Measurements from ENCODE around the gene KIFAP3. TPM values are rescaled to one million over a fixed set of nuclear protein-coding genes. Genes with fewer than 3 reads are reported as not detected.

Gene KIFAP3
- total RNA-seq, 1 experiment from 2014 or later = 3.8 TPM

DNA sequence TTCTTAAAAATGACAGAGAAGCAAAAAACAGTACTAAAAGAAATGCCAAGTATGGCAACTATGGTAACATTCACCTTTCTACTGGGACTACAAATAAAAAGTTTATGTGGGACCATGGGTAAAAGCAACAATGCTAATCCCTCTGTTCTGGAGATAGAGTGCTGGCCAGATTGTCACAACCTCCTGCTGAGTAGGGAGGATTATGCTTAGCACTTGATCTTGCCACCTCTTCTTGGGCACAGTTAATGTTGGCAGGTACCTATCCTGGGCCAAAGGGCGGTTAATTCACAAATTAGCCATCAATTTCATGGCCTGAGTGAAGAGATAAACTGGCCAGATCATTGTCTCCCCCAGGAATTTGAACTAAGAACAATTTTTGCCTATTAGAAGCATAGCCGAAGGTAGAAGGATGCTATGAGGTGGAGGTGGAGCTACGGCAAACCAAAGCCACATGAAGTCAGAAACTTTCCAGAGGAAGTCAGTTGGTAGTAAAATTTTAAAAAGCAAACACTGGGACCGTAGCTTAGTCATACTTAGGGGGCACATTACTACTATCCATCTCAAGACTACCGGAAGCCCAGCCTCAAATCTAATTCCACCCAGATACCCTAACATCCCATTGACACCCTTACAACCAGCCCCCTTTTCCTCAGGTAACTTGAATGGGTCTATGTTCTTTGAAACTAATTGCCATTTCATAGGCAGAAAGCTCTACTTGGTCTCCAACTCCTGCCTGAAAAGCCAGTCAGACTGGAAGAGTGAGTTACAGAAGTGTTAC is 183.5 kb downstream of the KIFAP3 start:
- WGBS (ENCODE audit: extremely low coverage, insufficient read length, low lambda C conversion rate) = no CpG with 5 or more reads among the region's 5 CpGs
- no peak overlapping the region for H3K56ac ChIP-seq (ENCODE audit: insufficient read length, low read depth, low read length)
- H4K5ac ChIP-seq (ENCODE audit: insufficient read length, low read depth, low read length) = no peak overlapping the region
- no peak overlapping the region for H2AFZ ChIP-seq (ENCODE audit: low read length)
- H3K27ac Mint-ChIP-seq = peak overlapping the region in 2 of 3 experiments; percentile 8 to 45; a peak in 2 of 7 replicates
- H4K8ac ChIP-seq (replicated peaks; ENCODE audit: insufficient read length, low read depth, low read length) = no peak overlapping the region
- no peak overlapping the region for H3K9ac ChIP-seq (ENCODE audit: extremely low read depth, insufficient read length, low read length)
- H3K9me3 ChIP-seq (ENCODE audit: control insufficient read depth, low read depth, low read length) = no peaks in the 10 kb centered on the region
- no peaks in the 10 kb centered on the region for H3K9me3 Mint-ChIP-seq
- no peak overlapping the region for H2BK12ac ChIP-seq (ENCODE audit: insufficient read length, low read depth, low read length)
- no peak overlapping the region for H2BK20ac ChIP-seq (ENCODE audit: low read depth, low read length, poor library complexity, severe bottlenecking)
- no peak overlapping the region for H2BK15ac ChIP-seq (ENCODE audit: low read depth, low read length)
- H3K14ac ChIP-seq (ENCODE audit: insufficient read depth, low read length) = no peak overlapping the region
- H4K20me1 ChIP-seq (ENCODE audit: control insufficient read depth, insufficient read depth, insufficient read length) = no peaks in the 10 kb centered on the region
- DNase-seq = no peak
- H3K23ac ChIP-seq (ENCODE audit: insufficient read length, low read depth, low read length) = no peak overlapping the region
- H3K4me2 ChIP-seq (ENCODE audit: insufficient read depth, insufficient read length, low read length) = no peak overlapping the region
- H3K27me3 Mint-ChIP-seq (ENCODE audit: low read depth) = no peaks in the 10 kb centered on the region
- H3K79me1 ChIP-seq (ENCODE audit: insufficient read depth, low read depth, low read length, poor library complexity, severe bottlenecking) = no peaks in the 10 kb centered on the region
- H2BK5ac ChIP-seq (ENCODE audit: insufficient read length, low read length) = no peak overlapping the region
- no peak overlapping the region for H4K91ac ChIP-seq (ENCODE audit: insufficient read length, low read depth, low read length)
- no peak overlapping the region for H2BK120ac ChIP-seq (ENCODE audit: low read depth, low read length, poor library complexity, severe bottlenecking)
- no peak overlapping the region for H3T11ph ChIP-seq (ENCODE audit: low read length)
- H3K4me3 Mint-ChIP-seq = peak overlapping the region in 1 of 2 experiments; percentile 25; a peak in 1 of 5 replicates
- peaks cover 0 to 6% (median 4%) of the 10 kb centered on the region in 3 experiments; a peak in 3 of 7 replicates for H3K36me3 Mint-ChIP-seq (ENCODE audit: insufficient read depth in 1 of 3, low read depth in 3 of 3)
- no peak overlapping the region for H3K4ac ChIP-seq (ENCODE audit: low read depth, low read length)
- H3K79me2 ChIP-seq (ENCODE audit: insufficient read depth, low read length) = peaks cover 4% of the 10 kb centered on the region; the same call in 1 of the 2 replicates
- H3K4me1 ChIP-seq (ENCODE audit: insufficient read depth, low read length) = no peaks in the 10 kb centered on the region; the same call in 1 of the 2 replicates
- no peak overlapping the region for H2AK5ac ChIP-seq (ENCODE audit: insufficient read length, low read length)
- peaks cover 36 to 38% of the 10 kb centered on the region in 2 experiments for H3K4me1 Mint-ChIP-seq
- H3K27me3 ChIP-seq (ENCODE audit: insufficient read depth, low read length) = no peaks in the 10 kb centered on the region
- H3K23me2 ChIP-seq (ENCODE audit: insufficient read length, low read depth, low read length, poor library complexity, severe bottlenecking) = peaks cover 7% of the 10 kb centered on the region
- no peak overlapping the region for H3K18ac ChIP-seq (ENCODE audit: insufficient read length, low read depth, low read length)
- TF ChIP-seq, protein P1, sequence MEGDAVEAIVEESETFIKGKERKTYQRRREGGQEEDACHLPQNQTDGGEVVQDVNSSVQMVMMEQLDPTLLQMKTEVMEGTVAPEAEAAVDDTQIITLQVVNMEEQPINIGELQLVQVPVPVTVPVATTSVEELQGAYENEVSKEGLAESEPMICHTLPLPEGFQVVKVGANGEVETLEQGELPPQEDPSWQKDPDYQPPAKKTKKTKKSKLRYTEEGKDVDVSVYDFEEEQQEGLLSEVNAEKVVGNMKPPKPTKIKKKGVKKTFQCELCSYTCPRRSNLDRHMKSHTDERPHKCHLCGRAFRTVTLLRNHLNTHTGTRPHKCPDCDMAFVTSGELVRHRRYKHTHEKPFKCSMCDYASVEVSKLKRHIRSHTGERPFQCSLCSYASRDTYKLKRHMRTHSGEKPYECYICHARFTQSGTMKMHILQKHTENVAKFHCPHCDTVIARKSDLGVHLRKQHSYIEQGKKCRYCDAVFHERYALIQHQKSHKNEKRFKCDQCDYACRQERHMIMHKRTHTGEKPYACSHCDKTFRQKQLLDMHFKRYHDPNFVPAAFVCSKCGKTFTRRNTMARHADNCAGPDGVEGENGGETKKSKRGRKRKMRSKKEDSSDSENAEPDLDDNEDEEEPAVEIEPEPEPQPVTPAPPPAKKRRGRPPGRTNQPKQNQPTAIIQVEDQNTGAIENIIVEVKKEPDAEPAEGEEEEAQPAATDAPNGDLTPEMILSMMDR (conservative IDR thresholded peaks at IDR 0.05) = no peak
- no peak overlapping the region for H3K27ac ChIP-seq (ENCODE audit: insufficient read length, low read depth, low read length)

All from H9 (cell line).